Measurements from ENCODE around the gene CENPP. TPM values are rescaled to one million over a fixed set of nuclear protein-coding genes. Genes with fewer than 3 reads are reported as not detected.
A peak's percentile ranks its signal among the peaks of the same experiment; 100 is the strongest.

The CENPP gene
- total RNA-seq, 3 donors from 2014 or later (not counting 1 experiment from before 2014, with no cell fraction given), result 10.3 to 14.5 (median 12.1) TPM

DNA sequence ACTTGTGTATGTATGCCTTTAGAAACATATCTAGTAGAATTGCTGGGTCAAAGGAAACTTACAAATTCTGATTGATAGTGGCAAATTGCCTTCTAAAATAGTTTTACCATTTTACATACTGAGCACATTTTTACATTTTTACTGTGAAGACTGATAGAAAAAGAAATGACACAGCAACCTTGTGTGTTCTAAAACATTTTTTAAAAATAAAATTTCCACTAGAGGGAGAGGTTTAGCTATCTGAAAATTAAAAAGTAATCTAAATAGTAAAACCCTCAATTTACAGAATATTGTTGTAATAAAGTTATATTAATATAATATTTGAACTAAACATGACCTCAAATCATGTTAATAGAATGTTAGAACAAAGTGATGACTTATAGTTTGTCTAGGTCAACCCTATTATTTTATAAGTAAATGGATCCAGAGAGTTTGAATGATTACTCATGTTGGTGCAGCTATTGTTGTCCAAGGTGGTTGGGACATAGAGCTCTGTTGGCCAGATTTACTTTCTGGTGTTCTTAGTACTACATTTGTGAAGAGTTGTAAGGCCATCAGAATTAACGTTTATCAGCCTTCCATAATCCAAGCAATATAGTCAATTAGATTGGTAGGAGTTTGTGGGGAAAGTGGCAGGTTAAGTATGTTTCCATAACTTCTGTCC is 17.2 kb downstream of the CENPP start:
- H3K27me3 ChIP-seq (ENCODE audit: control insufficient read depth, insufficient read depth, low read length), result no peaks in the 10 kb centered on the region
- H3K4me3 ChIP-seq (ENCODE audit: low read length), result no peak overlapping the region
- H3K36me3 Mint-ChIP-seq, result no peaks in the 10 kb centered on the region
- DNase-seq (no peak), ATAC-seq (no peak)
- H3K9me3 Mint-ChIP-seq, result peaks cover 3 to 5% of the 10 kb centered on the region in 2 donors
- no peak overlapping the region for H3K4me3 Mint-ChIP-seq
- H3K27ac ChIP-seq (ENCODE audit: low read length), result no peak overlapping the region
- intact Hi-C loops (cut with micrococcal nuclease), result loop anchor here (5.0 kb wide), 2 partner anchors 94 to 289 kb away; no protein-coding TSS in a partner anchor
- H3K9me3 ChIP-seq (ENCODE audit: control insufficient read depth, insufficient read depth, low read length), result no peaks in the 10 kb centered on the region
- no peaks in the 10 kb centered on the region for H3K4me1 Mint-ChIP-seq
- no peaks in the 10 kb centered on the region for H3K27me3 Mint-ChIP-seq (ENCODE audit: low read depth in 2 of 2)
- WGBS (ENCODE audit: insufficient coverage), result no CpG with 5 or more reads among the region's 1 CpG
- H3K4me1 ChIP-seq (ENCODE audit: control insufficient read depth, insufficient read depth, low read length), result no peaks in the 10 kb centered on the region
- no peak overlapping the region for H3K27ac Mint-ChIP-seq
- TF ChIP-seq, protein P1, sequence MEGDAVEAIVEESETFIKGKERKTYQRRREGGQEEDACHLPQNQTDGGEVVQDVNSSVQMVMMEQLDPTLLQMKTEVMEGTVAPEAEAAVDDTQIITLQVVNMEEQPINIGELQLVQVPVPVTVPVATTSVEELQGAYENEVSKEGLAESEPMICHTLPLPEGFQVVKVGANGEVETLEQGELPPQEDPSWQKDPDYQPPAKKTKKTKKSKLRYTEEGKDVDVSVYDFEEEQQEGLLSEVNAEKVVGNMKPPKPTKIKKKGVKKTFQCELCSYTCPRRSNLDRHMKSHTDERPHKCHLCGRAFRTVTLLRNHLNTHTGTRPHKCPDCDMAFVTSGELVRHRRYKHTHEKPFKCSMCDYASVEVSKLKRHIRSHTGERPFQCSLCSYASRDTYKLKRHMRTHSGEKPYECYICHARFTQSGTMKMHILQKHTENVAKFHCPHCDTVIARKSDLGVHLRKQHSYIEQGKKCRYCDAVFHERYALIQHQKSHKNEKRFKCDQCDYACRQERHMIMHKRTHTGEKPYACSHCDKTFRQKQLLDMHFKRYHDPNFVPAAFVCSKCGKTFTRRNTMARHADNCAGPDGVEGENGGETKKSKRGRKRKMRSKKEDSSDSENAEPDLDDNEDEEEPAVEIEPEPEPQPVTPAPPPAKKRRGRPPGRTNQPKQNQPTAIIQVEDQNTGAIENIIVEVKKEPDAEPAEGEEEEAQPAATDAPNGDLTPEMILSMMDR (IDR thresholded peaks at IDR 0.05), result no peak
- H3K36me3 ChIP-seq (ENCODE audit: control insufficient read depth, insufficient read depth, low read length), result peaks cover 2% of the 10 kb centered on the region

GRCh38 chr9:92345582-92345981 is 19.8 kb downstream of the CENPP start:
- Histone ChIP-seq H3K27ac (ENCODE audit: low read length) (no peak overlapping the region), H3K4me3 (ENCODE audit: low read length) (no peak overlapping the region), H3K4me1 (ENCODE audit: control insufficient read depth, insufficient read depth, low read length) (no peaks in the 10 kb centered on the region), H3K27me3 (ENCODE audit: control insufficient read depth, insufficient read depth, low read length) (no peaks in the 10 kb centered on the region), H3K9me3 (ENCODE audit: control insufficient read depth, insufficient read depth, low read length) (no peaks in the 10 kb centered on the region), H3K36me3 (ENCODE audit: control insufficient read depth, insufficient read depth, low read length) (no peaks in the 10 kb centered on the region)
- ATAC-seq (no peak), DNase-seq (no peak)
- Mint-ChIP-seq H3K4me3 (no peak overlapping the region), H3K9me3 (peaks cover 3 to 5% of the 10 kb centered on the region in 2 donors), H3K27ac (no peak overlapping the region), H3K27me3 (ENCODE audit: low read depth in 2 of 2) (no peaks in the 10 kb centered on the region), H3K4me1 (peaks cover under 1 to 2% of the 10 kb centered on the region in 2 donors), H3K36me3 (no peaks in the 10 kb centered on the region)
- TF ChIP-seq, protein P1 (IDR thresholded peaks at IDR 0.05), result no peak
- intact Hi-C loops (cut with micrococcal nuclease), result no loop called here

DNA sequence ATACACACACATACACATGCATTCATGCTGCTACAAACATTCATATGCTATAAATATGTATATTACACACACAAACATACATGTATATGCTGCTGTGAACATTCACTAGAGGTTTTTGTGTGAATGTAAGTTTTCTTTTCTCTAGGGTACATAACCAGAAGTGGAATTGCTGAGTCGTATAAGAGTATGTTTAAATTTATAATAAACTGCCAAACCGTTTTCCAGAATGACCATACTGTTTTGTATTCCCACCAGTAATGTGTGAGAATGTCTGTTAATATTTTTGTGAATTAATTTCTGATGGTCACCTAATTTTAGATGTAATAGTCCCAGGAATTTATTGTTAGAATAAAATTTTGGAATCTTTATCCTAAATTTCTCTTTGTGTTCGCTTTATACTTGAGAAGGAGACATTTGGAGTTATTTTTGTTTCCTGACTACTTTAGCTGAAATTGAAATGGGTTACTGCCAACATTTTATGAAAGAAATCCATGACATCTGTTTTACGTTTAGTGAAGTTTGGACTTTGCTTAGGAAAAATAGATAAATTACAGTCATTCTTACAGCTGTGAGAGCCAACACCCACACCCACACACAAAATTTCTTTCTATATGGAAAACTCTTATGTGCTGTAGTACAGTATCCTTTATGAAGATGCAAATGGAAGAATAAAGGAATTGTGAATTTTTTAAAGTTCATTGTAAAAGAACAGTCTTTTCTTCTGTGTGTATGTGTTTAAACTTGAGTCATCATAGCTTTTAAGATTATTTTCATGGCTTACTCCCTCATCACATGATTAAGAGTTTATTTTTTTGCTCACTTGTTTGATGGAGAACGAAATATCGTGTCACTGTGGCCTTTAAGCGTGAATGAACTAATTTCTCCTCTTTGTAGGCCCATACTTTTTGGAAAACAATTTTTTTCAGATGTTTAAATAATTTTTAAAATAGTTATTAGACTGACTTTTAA is 24.3 kb downstream of the CENPP start:
- intact Hi-C loops (cut with micrococcal nuclease), result no loop called here
- no peak for ATAC-seq
- no peaks in the 10 kb centered on the region for H3K4me1 ChIP-seq (ENCODE audit: control insufficient read depth, insufficient read depth, low read length)
- DNase-seq, result no peak
- no peaks in the 10 kb centered on the region for H3K36me3 ChIP-seq (ENCODE audit: control insufficient read depth, insufficient read depth, low read length)
- peaks cover 6% of the 10 kb centered on the region for H3K9me3 ChIP-seq (ENCODE audit: control insufficient read depth, insufficient read depth, low read length)
- WGBS (ENCODE audit: insufficient coverage), result 100% methylated on average over 4 of the region's 7 CpGs
- Mint-ChIP-seq H3K27ac (peak overlapping the region; percentile 47 to 63), H3K4me1 (peaks cover 17 to 18% of the 10 kb centered on the region in 2 donors), H3K4me3 (no peak overlapping the region), H3K9me3 (peaks cover 2 to 4% of the 10 kb centered on the region in 2 donors), H3K27me3 (ENCODE audit: low read depth in 2 of 2) (no peaks in the 10 kb centered on the region), H3K36me3 (no peaks in the 10 kb centered on the region)
- no peak overlapping the region for H3K27ac ChIP-seq (ENCODE audit: low read length)
- H3K4me3 ChIP-seq (ENCODE audit: low read length), result no peak overlapping the region
- TF ChIP-seq, protein P1 (IDR thresholded peaks at IDR 0.05), result no peak
- no peaks in the 10 kb centered on the region for H3K27me3 ChIP-seq (ENCODE audit: control insufficient read depth, insufficient read depth, low read length)

Measured in natural killer cell (primary cell).